Thyroid gland (tissue), 4 donors: ENCODE results near the gene GID8. TPM values are rescaled to one million over a fixed set of nuclear protein-coding genes. Genes with fewer than 3 reads are reported as not detected.

ENCODE experiments used
- DNase-seq, 2 donors: peaks; one replicate each; pipeline ENCODE4 v3.0.0-alpha.2; 2019
- H3K27ac ChIP-seq, 3 donors: fragments of 200-600 bp; sonication (generic); 1 replicate in 2 of 3; 2 replicates in 1 of 3; pipeline ENCODE4 v1.5.1; 2016 to 2019; ENCODE audit warnings: mild to moderate bottlenecking in 1 of 3, moderate library complexity in 1 of 3
- H3K27me3 ChIP-seq: fragments of 200-600 bp; sonication (generic); one replicate; pipeline ENCODE4 v1.5.1; 2019
- H3K36me3 ChIP-seq, 2 donors: fragments of 200-600 bp; sonication (generic); one replicate each; pipeline ENCODE4 v1.5.1; 2016 to 2019
- H3K4me1 ChIP-seq, 2 donors: fragments of 200-600 bp; sonication (generic); one replicate each; pipeline ENCODE4 v1.5.1; 2017 to 2019
- H3K4me3 ChIP-seq, 3 donors: fragments of 200-600 bp; sonication (generic); replicated peaks in 1 of 3; 1 replicate in 2 of 3; 2 replicates in 1 of 3; pipeline ENCODE4 v1.5.1; 2016; ENCODE audit warnings: mild to moderate bottlenecking in 1 of 3
- H3K9me3 ChIP-seq: fragments of 200-600 bp; sonication (generic); one replicate; pipeline ENCODE4 v1.5.1; 2017
- CTCF ChIP-seq, 6 experiments: fragments of 200-600 bp in 3 of 6; fragments of 450-650 bp in 3 of 6; sonication (generic) in 3 of 6; IDR thresholded peaks; one replicate each; pipeline ENCODE4 v1.5.1; 2016 to 2019; ENCODE audit warnings: antibody characterized with exemption in 6 of 6, mild to moderate bottlenecking in 2 of 6, inconsistent platforms in 1 of 6, moderate library complexity in 1 of 6
- POLR2A ChIP-seq, 2 donors: fragments of 450-650 bp; IDR thresholded peaks; one replicate each; pipeline ENCODE4 v1.6.1; 2017; ENCODE audit warnings: antibody characterized with exemption in 2 of 2, mild to moderate bottlenecking in 2 of 2, moderate library complexity in 1 of 2
- WGBS, 2 donors: methylation state at CpG; one replicate each; pipeline ENCODE4 v1.1.5; 2017; 5-methylcytosine and 5-hydroxymethylcytosine counted together
- intact Hi-C: fragments of 100-400 bp; cut with DNase I; formaldehyde crosslinking; loops from one replicate; pipeline ENCODE4 v1.15.1; 2023
- total RNA-seq, 4 donors: library from RNA; depleted of rRNA; stranded (reverse); fragments of >200 nt; gene quantifications; one replicate each; pipeline ENCODE4 v1.2.3, GENCODE V29; 2016

Gene GID8
- total RNA-seq, 4 donors from 2014 or later, result 30.3 to 38.5 (median 34.5) TPM

GRCh38 chr20:62899633-62900051, 38.3 kb upstream of the GID8 start:
- Histone ChIP-seq H3K27ac (no peak overlapping the region), H3K36me3 (peaks cover 22 to 35% of the 10 kb centered on the region in 2 donors), H3K4me1 (peaks cover 17 to 20% of the 10 kb centered on the region in 2 donors), H3K4me3 (no peak overlapping the region), H3K9me3 (no peaks in the 10 kb centered on the region), H3K27me3 (no peaks in the 10 kb centered on the region)
- TF ChIP-seq POLR2A (IDR thresholded peaks at IDR 0.05) (no peak), CTCF (IDR thresholded peaks at IDR 0.05) (no peak)
- intact Hi-C loops, result loop anchor here (5.0 kb wide), 1 partner anchor 108 kb away; the partner anchor contains the start of gene BHLHE23
- WGBS, 2 donors, result 16 to 17% methylated on average over 6 of the region's 6 CpGs
- DNase-seq, result peak in 1 of 2 donors; percentile 22

GRCh38 chr20:62900052-62900691, 37.8 kb upstream of the GID8 start:
- WGBS, 2 donors, result 0 to 9% methylated on average over 2 to 5 of the region's 11 CpGs
- Histone ChIP-seq H3K4me3 (no peak overlapping the region), H3K27me3 (no peaks in the 10 kb centered on the region), H3K27ac (peak overlapping the region in 1 of 3 donors; percentile 38), H3K36me3 (peaks cover 26 to 37% of the 10 kb centered on the region in 2 donors), H3K9me3 (no peaks in the 10 kb centered on the region), H3K4me1 (peaks cover 17 to 20% of the 10 kb centered on the region in 2 donors)
- intact Hi-C loops, result loop anchor here (5.0 kb wide), 1 partner anchor 107 kb away; the partner anchor contains the start of gene BHLHE23
- peak; percentile 80 to 90 (median 88) for TF ChIP-seq CTCF (IDR thresholded peaks at IDR 0.05)
- TF ChIP-seq POLR2A (IDR thresholded peaks at IDR 0.05), result peak in 1 of 2 donors; percentile 5
- DNase-seq, result peak; percentile 71 to 78

GRCh38 chr20:62900692-62901584, 37.0 kb upstream of the GID8 start:
- peak; percentile 44 to 48 for DNase-seq
- H3K4me3 ChIP-seq, result no peak overlapping the region
- H3K4me1 ChIP-seq, result peaks cover 17 to 20% of the 10 kb centered on the region in 2 donors
- no peak for TF ChIP-seq POLR2A (IDR thresholded peaks at IDR 0.05)
- peak in 1 of 6 experiments; percentile 3 for TF ChIP-seq CTCF (IDR thresholded peaks at IDR 0.05)
- WGBS, 2 donors, result 51 to 52% methylated on average over 19 to 20 of the region's 20 CpGs
- peak overlapping the region in 1 of 3 donors; percentile 38 for H3K27ac ChIP-seq
- no peaks in the 10 kb centered on the region for H3K27me3 ChIP-seq
- no peaks in the 10 kb centered on the region for H3K9me3 ChIP-seq
- H3K36me3 ChIP-seq, result peaks cover 34 to 40% of the 10 kb centered on the region in 2 donors
- intact Hi-C loops, result loop anchor here (5.0 kb wide), 1 partner anchor 106 kb away; the partner anchor contains the start of gene BHLHE23

GRCh38 chr20:62901891-62902290, 36.1 kb upstream of the GID8 start:
- H3K27ac ChIP-seq, result no peak overlapping the region
- H3K27me3 ChIP-seq, result no peaks in the 10 kb centered on the region
- TF ChIP-seq POLR2A (IDR thresholded peaks at IDR 0.05) (no peak), CTCF (IDR thresholded peaks at IDR 0.05) (no peak)
- no peaks in the 10 kb centered on the region for H3K9me3 ChIP-seq
- WGBS, 2 donors, result 93 to 95% methylated on average over 11 of the region's 11 CpGs
- no peak for DNase-seq
- peaks cover 17 to 20% of the 10 kb centered on the region in 2 donors for H3K4me1 ChIP-seq
- intact Hi-C loops, result loop anchor here (5.0 kb wide), 1 partner anchor 105 kb away; the partner anchor contains the start of gene BHLHE23
- H3K36me3 ChIP-seq, result peaks cover 44 to 48% of the 10 kb centered on the region in 2 donors
- no peak overlapping the region for H3K4me3 ChIP-seq
